Tongue (tissue), 2 donors: ENCODE measurements around the gene TAF4. TPM values are rescaled to one million over a fixed set of nuclear protein-coding genes. Genes with fewer than 3 reads are reported as not detected.
"Not testable (repeated sequence)": the region's sequence is repeated elsewhere in the genome, so short reads cannot be mapped to it uniquely, and the experiment has no call there.

Experiments used
- DNase-seq: peaks from one replicate; pipeline ENCODE4 v3.0.0-alpha.2; 2015
- total RNA-seq: library from RNA; depleted of rRNA; stranded (reverse); fragments of >200 nt; gene quantifications from one replicate; pipeline ENCODE4 v1.2.3, GENCODE V29; 2014

The TAF4 gene
- total RNA-seq, 1 donor from 2014 or later, result 18.5 TPM

DNA sequence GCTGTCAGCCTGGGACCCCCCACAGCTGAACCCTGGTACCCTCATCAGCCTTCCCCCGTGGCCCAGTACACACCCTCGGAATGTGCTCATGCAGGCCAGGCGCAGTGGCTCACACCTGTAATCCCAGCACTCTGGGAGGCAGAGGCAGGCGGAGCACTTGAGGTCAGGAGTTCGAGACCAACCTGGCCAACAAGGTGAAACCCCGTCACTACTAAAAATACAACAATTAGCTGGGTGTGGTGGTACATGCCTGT, 9.9 kb downstream of the TAF4 start:
- not testable (repeated sequence) for DNase-seq

DNA sequence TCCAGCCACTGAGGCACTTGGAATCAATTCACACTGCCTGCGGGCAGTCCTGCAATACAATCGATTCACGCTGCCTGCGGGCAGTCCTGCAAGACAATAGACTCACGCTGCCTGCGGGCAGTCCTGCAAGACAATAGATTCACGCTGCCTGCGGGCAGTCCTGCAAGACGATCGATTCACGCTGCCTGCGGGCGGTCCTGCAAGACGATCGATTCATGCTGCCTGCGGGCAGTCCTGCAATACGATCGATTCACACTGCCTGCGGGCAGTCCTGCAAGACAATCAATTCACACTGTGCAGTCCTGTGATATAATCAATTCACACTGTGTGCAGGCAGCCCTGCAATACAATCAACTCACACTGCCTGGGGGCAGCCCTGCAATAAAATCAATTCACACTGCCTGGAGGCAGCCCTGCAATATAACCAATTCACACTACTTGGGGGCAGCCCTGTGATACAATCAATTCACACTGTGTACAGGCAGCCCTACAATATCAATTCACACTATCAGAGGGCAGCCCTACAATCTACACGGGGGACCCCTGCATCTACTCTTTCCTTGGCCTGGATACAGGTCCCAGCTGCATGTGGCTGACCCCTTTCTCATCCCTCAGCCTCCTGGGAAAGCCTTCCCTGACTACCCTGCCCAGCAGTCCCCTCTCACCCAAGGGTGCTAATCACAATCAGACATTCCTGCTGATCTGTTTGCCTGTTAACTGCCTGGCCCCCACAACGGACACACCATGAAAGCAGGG, 10.4 kb downstream of the TAF4 start:
- no peak for DNase-seq

DNA sequence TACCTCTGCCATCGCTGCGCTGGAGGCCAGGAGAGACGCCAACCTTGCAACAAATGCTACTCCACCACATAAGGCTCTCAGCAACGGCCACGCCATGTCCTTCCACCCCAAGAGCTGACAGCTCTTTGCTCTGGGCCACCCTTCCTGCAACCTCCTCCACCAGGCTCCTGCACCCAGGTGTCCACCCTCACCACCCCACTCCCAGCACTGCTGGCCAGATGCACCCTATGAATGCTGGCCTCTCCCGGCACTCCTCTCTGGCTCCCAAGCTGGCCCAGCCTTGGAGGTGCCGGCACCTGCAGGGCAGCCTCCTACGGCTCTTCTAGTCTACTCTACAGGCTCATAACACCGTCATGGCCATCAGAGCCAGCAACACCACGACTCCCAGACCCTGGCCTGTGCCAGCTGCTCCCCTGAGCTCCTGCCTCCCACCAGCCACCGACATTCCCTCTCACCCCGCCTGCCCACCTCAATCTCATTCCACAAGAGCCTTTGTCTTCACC, 11.2 kb downstream of the TAF4 start:
- no peak for DNase-seq

GRCh38 chr20:62053465-62054196, 12.1 kb downstream of the TAF4 start:
- no peak for DNase-seq

- DNase-seq, result no peak
Observed at GRCh38 chr20:62052842-62053464, 12.7 kb downstream of the TAF4 start.

DNA sequence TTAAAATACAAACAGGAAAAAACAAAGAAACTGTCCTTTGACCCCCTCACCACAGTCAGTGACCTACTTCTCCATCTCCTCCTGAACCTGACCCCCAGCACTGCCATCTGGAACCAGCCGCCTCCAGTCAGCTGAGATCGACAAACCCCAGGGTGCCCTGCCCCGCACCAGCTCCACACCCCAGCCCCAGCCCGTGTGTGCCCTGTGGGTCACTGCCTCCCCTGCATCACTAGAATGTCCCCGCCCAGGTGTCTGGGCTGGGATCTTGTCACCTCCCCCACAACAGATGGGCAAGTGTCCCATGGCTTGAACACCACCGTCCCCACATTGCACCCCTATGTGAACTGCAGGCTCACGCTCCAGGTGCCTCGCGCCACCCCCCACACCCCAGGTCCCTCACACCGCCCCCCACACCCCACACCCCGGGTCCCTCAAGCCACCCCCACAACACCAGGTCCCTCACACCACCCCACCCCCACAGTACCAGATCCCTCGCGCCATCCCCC, 13.3 kb downstream of the TAF4 start:
- DNase-seq, result no peak

- DNase-seq, result no peak
Observed at GRCh38 chr20:62051546-62052255, 14.0 kb downstream of the TAF4 start.

- no peak for DNase-seq
Observed at GRCh38 chr20:62051144-62051543, 14.5 kb downstream of the TAF4 start.

DNA sequence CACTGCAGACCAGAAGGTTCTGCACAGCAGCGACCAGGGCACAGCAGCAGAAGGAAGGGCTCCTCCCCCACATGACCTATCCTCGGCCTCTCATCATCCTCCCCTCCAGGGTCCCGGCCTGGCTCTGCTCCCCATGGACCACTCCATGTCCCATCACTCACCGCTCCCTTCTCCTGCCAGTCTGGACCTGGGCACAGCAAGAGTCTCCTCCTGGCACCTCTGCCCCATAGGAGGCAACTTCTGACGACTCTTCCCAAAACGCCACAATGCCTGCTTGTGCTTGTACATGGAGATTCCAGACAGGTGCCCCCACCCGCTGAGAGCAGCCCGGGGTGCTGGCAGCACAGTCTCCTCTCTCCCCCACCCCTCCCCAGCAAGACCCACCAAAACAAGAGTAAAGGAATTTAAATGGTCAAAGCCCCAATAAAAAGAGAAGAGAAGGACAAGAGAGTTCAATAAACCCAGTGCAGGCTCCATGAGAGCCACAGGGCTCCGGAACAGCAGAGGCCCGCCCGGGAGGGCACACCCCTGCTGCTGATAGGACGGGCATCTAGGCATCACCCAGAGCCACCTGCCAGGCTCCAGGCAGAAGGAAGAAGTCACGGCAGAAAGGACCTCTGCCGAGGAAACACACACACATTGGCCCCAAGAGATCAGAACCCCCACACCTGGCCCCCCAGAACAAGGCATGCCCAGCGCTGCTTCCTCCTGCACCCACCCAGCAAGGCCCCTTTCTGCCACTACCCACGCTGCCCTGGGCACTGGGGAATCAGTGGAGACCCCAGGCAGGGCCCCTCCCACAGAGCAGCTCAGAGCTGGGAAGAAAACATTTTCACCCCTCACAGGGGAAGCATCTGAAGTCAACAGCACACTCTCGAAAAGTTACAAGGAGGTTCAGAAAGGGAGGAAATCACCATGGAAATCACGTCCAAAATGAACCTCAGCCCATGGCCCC, 15.2 kb downstream of the TAF4 start:
- no peak for DNase-seq

DNA sequence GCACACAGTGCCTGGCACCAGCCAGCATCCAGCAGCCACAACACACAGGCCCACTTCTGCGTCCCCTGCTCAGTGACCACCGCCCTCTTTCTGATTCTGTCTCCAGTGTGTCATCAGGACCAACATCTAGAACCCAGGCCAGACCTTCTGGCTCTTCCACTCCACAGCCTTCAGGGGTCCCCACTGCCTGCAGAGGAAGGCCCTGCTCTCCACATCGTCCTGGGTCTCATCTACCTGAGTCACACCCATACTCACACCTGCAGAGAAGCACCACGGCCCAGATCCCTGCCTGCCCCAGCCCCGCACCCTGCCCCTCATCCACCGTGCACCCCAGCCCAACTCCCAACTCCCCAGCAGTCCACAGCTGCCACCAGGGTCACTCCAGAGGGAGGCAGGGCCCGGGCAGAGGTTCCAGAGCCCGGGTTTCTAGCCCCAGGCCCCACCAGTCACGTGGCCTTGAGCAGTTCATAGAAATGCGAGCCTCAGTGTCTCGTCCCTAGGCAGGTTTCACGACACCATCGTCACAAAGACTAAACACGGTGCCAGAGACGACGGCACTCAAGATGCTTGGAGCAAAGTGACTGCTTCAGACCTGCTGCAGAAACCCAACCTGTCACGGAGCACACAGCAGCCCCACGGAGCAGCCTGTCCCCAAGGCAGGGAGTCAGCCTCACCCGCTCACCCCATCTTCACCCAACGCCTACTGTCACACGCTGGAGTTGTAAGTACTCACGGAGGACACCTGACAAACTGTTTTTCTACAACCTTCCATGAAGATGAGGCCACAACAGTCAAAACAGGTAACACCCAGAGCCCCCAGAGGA, 16.1 kb downstream of the TAF4 start:
- DNase-seq, result no peak

DNA sequence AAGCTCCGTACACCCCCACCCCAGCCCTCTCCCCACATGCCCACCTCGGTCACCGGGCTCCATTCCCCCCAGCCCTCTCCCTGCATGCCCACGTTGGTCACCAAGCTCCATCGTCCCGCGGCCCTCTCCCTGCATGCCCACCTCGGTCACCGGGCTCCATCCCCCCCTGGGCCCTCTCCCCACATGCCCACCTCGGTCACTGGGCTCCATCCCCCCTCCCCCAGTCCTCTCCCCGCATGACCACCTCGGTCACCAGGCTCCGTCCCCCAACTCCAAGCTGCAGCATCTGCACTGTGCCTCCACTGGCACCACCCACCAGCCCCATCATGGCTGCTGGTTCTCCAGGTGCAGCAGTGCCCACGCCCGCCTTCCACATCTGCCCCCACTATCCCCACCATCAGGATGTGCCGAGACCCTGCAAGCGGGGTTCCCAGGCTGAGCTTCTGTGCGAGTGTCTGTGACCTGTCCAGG, 16.8 kb downstream of the TAF4 start:
- DNase-seq, result no peak

GRCh38 chr20:62048346-62048761, 17.3 kb downstream of the TAF4 start:
- DNase-seq, result no peak

DNA sequence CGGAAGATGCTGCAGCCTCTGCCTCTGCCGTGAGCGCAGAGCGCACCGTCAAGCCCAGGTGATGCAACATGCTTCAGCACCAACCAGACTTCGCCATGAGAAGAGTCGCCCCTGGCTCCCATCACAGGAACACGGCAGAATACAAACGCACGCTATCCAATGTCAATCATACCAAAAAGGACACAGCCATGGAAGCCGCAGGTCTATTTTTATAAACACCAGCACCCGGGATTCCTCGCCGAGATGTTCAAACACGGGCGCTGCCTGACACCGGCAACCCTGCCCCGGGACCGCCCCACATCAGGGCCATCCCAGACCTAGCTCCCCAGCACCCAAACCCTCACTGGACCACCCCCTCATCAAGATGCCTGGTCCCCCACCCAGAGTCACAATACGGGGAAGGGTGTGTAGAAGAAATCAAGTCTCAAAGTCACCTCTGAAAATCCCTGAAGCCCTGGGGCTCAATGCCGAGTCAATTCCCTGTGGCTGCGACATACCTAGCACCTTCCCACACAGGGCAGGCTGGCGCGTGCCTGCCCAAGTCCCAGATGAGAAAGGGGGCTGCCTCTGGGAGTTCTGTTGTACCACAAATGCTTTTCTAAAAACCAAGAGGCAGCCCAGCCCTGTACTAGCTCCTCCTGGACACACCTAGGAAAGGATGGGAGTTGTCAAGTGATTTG, 17.9 kb downstream of the TAF4 start:
- no peak for DNase-seq

- no peak for DNase-seq
Observed at GRCh38 chr20:62046431-62046830, 19.2 kb downstream of the TAF4 start.

DNA sequence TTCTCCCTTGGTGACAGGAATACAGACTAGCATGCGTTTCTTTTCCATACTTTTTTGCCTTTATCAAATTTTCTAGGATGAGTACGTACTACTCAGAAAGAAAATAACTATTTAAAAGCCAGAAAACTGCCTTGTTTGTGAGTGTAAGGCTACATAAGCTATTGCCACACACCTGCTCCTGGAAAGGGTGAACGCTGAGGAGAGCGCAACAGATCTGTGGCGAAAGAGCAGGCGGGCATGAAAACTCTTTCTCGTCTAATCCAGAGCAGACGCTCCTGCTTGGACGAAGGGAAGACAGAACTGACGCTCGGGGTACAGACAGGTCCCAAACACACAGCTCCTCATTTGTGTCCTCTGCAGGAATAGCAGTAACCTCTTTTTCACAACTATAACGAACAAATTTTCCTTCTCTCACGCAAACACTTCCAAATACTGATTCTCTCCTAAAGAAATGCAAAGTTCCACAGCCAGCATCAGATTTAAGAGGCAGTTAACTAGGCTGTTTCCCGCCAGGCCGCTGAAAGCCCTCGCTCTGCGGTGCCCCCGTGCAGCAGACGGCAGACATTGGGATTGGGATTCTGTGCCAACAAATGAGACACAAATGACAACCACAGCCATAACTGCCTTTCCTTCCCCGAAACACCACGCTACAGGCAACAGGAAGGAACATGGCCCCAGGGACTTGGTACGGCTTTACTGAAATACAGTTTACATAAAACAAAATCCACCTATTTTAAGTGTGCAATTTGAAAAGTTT, 20.0 kb downstream of the TAF4 start:
- no peak for DNase-seq

DNA sequence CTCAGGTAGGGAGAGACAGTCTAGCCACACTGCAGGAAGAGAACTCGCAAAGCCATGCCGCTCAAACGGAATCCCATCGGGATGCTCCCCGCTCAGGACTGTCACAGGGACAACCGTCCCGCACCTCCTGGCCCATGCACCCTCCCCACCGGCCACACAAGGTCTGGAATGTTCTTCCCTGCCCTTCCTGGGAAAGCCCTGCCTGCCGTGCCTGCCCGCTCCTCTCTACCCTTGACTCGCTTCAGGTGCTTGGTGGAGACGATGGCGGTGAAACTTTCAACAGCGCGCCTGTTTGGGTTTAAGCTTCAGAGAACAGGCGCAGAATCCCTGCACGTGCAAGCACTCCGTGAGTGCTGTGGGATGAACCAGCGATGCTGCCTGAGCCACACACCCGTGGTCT, 20.6 kb downstream of the TAF4 start:
- DNase-seq, result no peak

- DNase-seq, result no peak
Observed at GRCh38 chr20:62044631-62045030, 21.1 kb downstream of the TAF4 start.

DNA sequence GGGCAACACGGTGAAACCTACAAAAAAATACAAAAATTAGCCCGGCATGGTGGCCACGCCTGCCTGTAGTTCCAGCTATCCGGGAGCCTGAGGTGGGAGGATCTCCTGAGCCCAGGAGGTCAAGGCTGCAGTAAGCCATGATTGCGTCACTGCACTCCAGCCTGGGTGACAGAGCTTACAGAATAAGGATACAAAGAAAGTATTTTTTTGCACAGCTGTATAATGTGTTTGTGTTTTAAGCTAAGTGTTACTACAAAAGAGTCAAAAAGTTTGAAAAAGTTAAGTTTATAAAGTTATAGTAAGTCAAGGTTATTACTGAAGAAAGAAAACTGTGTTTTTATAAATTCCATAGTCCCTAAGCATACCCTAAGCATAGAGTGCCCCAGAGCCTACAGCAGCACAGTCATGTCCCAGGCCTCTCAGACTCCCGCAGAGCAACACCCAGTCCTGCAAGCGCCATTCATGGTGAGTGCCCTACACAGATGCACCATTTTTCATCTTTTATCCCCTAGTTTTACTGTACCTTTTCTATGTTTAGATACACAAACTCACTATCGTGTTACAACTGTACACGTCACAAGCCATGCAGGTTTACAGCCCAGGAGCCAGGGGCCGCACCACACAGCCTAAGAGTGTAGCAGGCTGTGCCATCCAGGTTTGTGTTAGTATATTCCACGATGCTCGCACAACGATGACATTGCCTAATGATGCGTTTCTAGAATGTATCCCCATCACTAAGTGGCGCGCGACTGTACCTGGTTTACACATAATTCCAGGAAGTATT, 22.4 kb downstream of the TAF4 start:
- no peak for DNase-seq
